GM23338 (cell line): ENCODE results near the gene PFKFB2. TPM values are rescaled to one million over a fixed set of nuclear protein-coding genes. Genes with fewer than 3 reads are reported as not detected.

Experiments
- ATAC-seq: fragments of 200-7000 bp; cut with Tn5 transposase; 3 replicates; pipeline ENCODE4 v1.9.1; 2020
- DNase-seq: peaks from one replicate; pipeline ENCODE4 v3.0.0-alpha.2; 2015; ENCODE audit warnings: low spot score
- H2AFZ ChIP-seq: fragments of 200-600 bp; sonication (generic); 2 replicates; pipeline ENCODE4 v1.8.0; 2016; ENCODE audit warnings: antibody characterized with exemption, mild to moderate bottlenecking, moderate library complexity
- H3F3A ChIP-seq: fragments of 200-600 bp; sonication (generic); replicated peaks from 2 replicates; pipeline ENCODE4 v1.8.0; 2017; ENCODE audit warnings: antibody characterized with exemption, mixed run types, low read depth
- H3K27ac ChIP-seq: fragments of 200-600 bp; sonication (generic); 2 replicates; pipeline ENCODE4 v1.6.1; 2016; ENCODE audit warnings: low read depth
- H3K27me3 ChIP-seq: fragments of 200-600 bp; sonication (generic); 2 replicates; pipeline ENCODE4 v1.8.0; 2016; ENCODE audit warnings: mild to moderate bottlenecking, mixed run types, moderate library complexity; ENCODE audit not compliant: insufficient read depth
- H3K36me3 ChIP-seq: fragments of 200-600 bp; sonication (generic); 2 replicates; pipeline ENCODE4 v1.8.0; 2016; ENCODE audit warnings: mild to moderate bottlenecking; ENCODE audit not compliant: insufficient read depth
- H3K4me1 ChIP-seq: fragments of 200-600 bp; sonication (generic); 2 replicates; pipeline ENCODE4 v1.8.0; 2016; ENCODE audit warnings: mild to moderate bottlenecking, moderate library complexity; ENCODE audit not compliant: insufficient read depth
- H3K4me2 ChIP-seq: fragments of 200-600 bp; sonication (generic); 2 replicates; pipeline ENCODE4 v1.7.1; 2017; ENCODE audit warnings: mixed run types
- H3K4me3 ChIP-seq: fragments of 200-600 bp; sonication (generic); 2 replicates; pipeline ENCODE4 v1.6.1; 2016; ENCODE audit warnings: mixed run types
- H3K79me2 ChIP-seq: fragments of 200-600 bp; sonication (generic); replicated peaks from 2 replicates; pipeline ENCODE4 v1.8.0; 2017; ENCODE audit warnings: mild to moderate bottlenecking; ENCODE audit not compliant: insufficient read depth
- H3K9me2 ChIP-seq: fragments of 200-600 bp; sonication (generic); 2 replicates; pipeline ENCODE4 v1.8.0; 2017; ENCODE audit not compliant: insufficient read depth
- H4K20me1 ChIP-seq: fragments of 200-600 bp; sonication (generic); replicated peaks from 2 replicates; pipeline ENCODE4 v1.8.0; 2017; ENCODE audit warnings: mild to moderate bottlenecking; ENCODE audit not compliant: insufficient read depth
- H3K27ac Mint-ChIP-seq: 2 replicates; pipeline ENCODE4 v1.8.0; 2020; ENCODE audit warnings: inconsistent platforms, mild to moderate bottlenecking, moderate library complexity, mixed read lengths
- H3K27me3 Mint-ChIP-seq: 3 replicates; pipeline ENCODE4 v1.8.0; 2022; ENCODE audit warnings: low read depth, mild to moderate bottlenecking, moderate library complexity, mixed read lengths, inconsistent platforms; ENCODE audit not compliant: insufficient read depth, poor library complexity
- H3K36me3 Mint-ChIP-seq: 3 replicates; pipeline ENCODE4 v1.8.0; 2021; ENCODE audit warnings: low read depth, mild to moderate bottlenecking, inconsistent platforms, moderate library complexity, mixed read lengths
- H3K4me1 Mint-ChIP-seq: 3 replicates; pipeline ENCODE4 v1.8.0; 2020; ENCODE audit warnings: mild to moderate bottlenecking, inconsistent platforms, mixed read lengths
- H3K4me3 Mint-ChIP-seq: 3 replicates; pipeline ENCODE4 v1.8.0; 2021; ENCODE audit warnings: moderate library complexity, mild to moderate bottlenecking, inconsistent platforms, mixed read lengths
- H3K9me3 Mint-ChIP-seq: 3 replicates; pipeline ENCODE4 v1.8.0; 2020; ENCODE audit warnings: moderate library complexity, mild to moderate bottlenecking, inconsistent platforms, mixed read lengths
- CREB1 ChIP-seq: fragments of 250-450 bp; sonication (Bioruptor Pico); IDR thresholded peaks from 2 replicates; pipeline ENCODE4 v1.5.0; 2020; ENCODE audit warnings: low read depth, mild to moderate bottlenecking, moderate library complexity
- CTCF ChIP-seq, 2 experiments: fragments of 200-600 bp in 1 of 2; sonication (generic) in 1 of 2; conservative IDR thresholded peaks; 2 replicates each; pipeline versions ENCODE4 v1.5.1 to v1.6.1; 2016 to 2017; ENCODE audit warnings: antibody characterized with exemption in 2 of 2, low read depth in 2 of 2, mild to moderate bottlenecking in 2 of 2, moderate library complexity in 1 of 2
- ETS1 ChIP-seq: IDR thresholded peaks from 2 replicates; pipeline ENCODE4 v1.6.1; 2016; ENCODE audit warnings: antibody characterized with exemption
- EZH2 ChIP-seq: fragments of 200-600 bp; sonication (generic); IDR thresholded peaks from one replicate; pipeline ENCODE4 v1.8.0; 2017; ENCODE audit warnings: antibody characterized with exemption, mild to moderate bottlenecking, low read depth; ENCODE audit not compliant: unreplicated experiment
- EZH2phosphoT487 ChIP-seq: fragments of 200-600 bp; sonication (generic); IDR thresholded peaks from one replicate; pipeline ENCODE4 v1.8.1; 2018; ENCODE audit warnings: antibody characterized with exemption; ENCODE audit not compliant: unreplicated experiment
- JUNB ChIP-seq: IDR thresholded peaks from one replicate; pipeline ENCODE4 v1.6.1; 2016; ENCODE audit warnings: antibody characterized with exemption; ENCODE audit not compliant: unreplicated experiment
- NANOG ChIP-seq: IDR thresholded peaks from 2 replicates; pipeline ENCODE4 v1.6.1; 2016; ENCODE audit warnings: antibody characterized with exemption, borderline replicate concordance
- POLR2AphosphoS5 ChIP-seq: IDR thresholded peaks from 2 replicates; pipeline ENCODE4 v1.6.1; 2016; ENCODE audit warnings: antibody characterized with exemption, low read depth
- STAT1 ChIP-seq: IDR thresholded peaks from one replicate; pipeline ENCODE4 v1.6.1; 2016; ENCODE audit warnings: antibody characterized with exemption; ENCODE audit not compliant: unreplicated experiment
- ZNF114 ChIP-seq: fragments of 250-450 bp; sonication (Bioruptor Pico); IDR thresholded peaks from 2 replicates; pipeline ENCODE4 v1.5.0; 2020; ENCODE audit warnings: mild to moderate bottlenecking, moderate library complexity
- ZNF462 ChIP-seq: fragments of 250-450 bp; sonication (Bioruptor Pico); IDR thresholded peaks from 2 replicates; pipeline ENCODE4 v1.5.0; 2020; ENCODE audit warnings: mild to moderate bottlenecking, moderate library complexity
- polyA plus RNA-seq: library from polyadenylated mRNA; unstranded; fragments of >200 nt; fragmentation: Nextera tagmentation; extraction: Ambion mirVana; gene quantifications from 2 replicates; pipeline ENCODE4 v1.2.1, GENCODE V29; 2016
- total RNA-seq: library from RNA; depleted of rRNA; stranded (reverse); fragments of >200 nt; shearing (Covaris generic); gene quantifications from 2 replicates; pipeline ENCODE4 v1.2.3, GENCODE V29; 2014

The PFKFB2 gene
- total and polyA plus RNA-seq, 2 experiments from 2014 or later = 4.9 to 14.8 TPM

- TF ChIP-seq EZH2 (no peak), ETS1 (no peak), STAT1 (no peak)
Observed at GRCh38 chr1:207020065-207020708, 32.9 kb upstream of the PFKFB2 start (continued).

GRCh38 chr1:207020709-207021107, 32.4 kb upstream of the PFKFB2 start:
- Mint-ChIP-seq H3K4me3 (no peak overlapping the region), H3K27ac (no peak overlapping the region), H3K9me3 (no peaks in the 10 kb centered on the region), H3K4me1 (peaks cover 14% of the 10 kb centered on the region), H3K36me3 (no peaks in the 10 kb centered on the region; the same call in 2 of the 3 replicates), H3K27me3 (peaks cover 4% of the 10 kb centered on the region)
- Histone ChIP-seq H3K27ac (no peak overlapping the region), H4K20me1 (no peaks in the 10 kb centered on the region; the same call in 1 of the 2 replicates), H3K4me3 (no peak overlapping the region), H3K36me3 (no peaks in the 10 kb centered on the region), H3K27me3 (no peaks in the 10 kb centered on the region), H2AFZ (no peak overlapping the region), H3K4me1 (peaks cover 7% of the 10 kb centered on the region), H3F3A (0 out of 2 replicates have a peak, but pooled peaks cover 3% of the 10 kb centered on the region), H3K4me2 (no peak overlapping the region), H3K79me2 (no peaks in the 10 kb centered on the region), H3K9me2 (peaks cover 3% of the 10 kb centered on the region; the same call in 1 of the 2 replicates)
- DNase-seq (no peak), ATAC-seq (no peak)
- no peak for TF ChIP-seq ZNF114 (CRISPR knock-in tag)
- no peak for TF ChIP-seq STAT1
- no peak for TF ChIP-seq JUNB
- no peak for TF ChIP-seq CTCF (conservative IDR thresholded peaks at IDR 0.05; ENCODE audit: low read depth in 2 of 2)
- no peak for TF ChIP-seq ETS1
- TF ChIP-seq EZH2 = no peak
- no peak for TF ChIP-seq NANOG
- TF ChIP-seq ZNF462 (CRISPR knock-in tag) = no peak
- no peak for TF ChIP-seq POLR2AphosphoS5
- TF ChIP-seq EZH2phosphoT487 = no peak
- TF ChIP-seq CREB1 (CRISPR knock-in tag) = no peak
